ENCODE measurements around the gene PXDN. TPM values are rescaled to one million over a fixed set of nuclear protein-coding genes. Genes with fewer than 3 reads are reported as not detected.

The PXDN gene
- polyA plus RNA-seq, 3 donors, result 153 to 161 (median 158) TPM

- no peak for DNase-seq (ENCODE audit: low read depth in 3 of 3, low spot score in 2 of 3)
Observed at GRCh38 chr2:1674276-1674675, 70.0 kb downstream of the PXDN start.

GRCh38 chr2:1673160-1673944, 71.0 kb downstream of the PXDN start:
- no peak for DNase-seq (ENCODE audit: low read depth in 3 of 3, low spot score in 2 of 3)

- no peak for DNase-seq (ENCODE audit: low read depth in 3 of 3, low spot score in 2 of 3)
Observed at GRCh38 chr2:1672738-1673137, 71.6 kb downstream of the PXDN start.

- DNase-seq (ENCODE audit: low read depth in 3 of 3, low spot score in 2 of 3), result no peak
Observed at GRCh38 chr2:1671916-1672315, 72.4 kb downstream of the PXDN start.

DNA sequence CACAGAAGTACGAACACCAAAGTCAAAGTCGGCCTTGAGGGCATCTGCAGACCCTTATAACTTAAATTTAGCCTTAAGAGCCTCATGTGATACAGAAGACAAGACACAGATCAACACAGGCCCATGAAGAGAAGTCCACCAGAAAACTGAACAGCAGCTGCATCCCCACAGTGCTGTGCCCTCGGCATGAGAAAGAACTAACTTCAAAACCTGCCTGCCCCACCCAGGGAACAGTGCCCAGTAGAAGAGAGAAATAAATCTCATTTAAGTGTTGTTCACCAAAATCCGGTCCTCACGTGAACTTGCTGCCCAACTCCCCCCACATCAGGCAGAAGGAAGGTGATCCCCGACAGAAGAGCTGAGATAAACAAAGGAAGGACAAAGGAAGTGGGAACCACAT, 73.7 kb downstream of the PXDN start:
- DNase-seq (ENCODE audit: low read depth in 3 of 3, low spot score in 2 of 3), result no peak

DNA sequence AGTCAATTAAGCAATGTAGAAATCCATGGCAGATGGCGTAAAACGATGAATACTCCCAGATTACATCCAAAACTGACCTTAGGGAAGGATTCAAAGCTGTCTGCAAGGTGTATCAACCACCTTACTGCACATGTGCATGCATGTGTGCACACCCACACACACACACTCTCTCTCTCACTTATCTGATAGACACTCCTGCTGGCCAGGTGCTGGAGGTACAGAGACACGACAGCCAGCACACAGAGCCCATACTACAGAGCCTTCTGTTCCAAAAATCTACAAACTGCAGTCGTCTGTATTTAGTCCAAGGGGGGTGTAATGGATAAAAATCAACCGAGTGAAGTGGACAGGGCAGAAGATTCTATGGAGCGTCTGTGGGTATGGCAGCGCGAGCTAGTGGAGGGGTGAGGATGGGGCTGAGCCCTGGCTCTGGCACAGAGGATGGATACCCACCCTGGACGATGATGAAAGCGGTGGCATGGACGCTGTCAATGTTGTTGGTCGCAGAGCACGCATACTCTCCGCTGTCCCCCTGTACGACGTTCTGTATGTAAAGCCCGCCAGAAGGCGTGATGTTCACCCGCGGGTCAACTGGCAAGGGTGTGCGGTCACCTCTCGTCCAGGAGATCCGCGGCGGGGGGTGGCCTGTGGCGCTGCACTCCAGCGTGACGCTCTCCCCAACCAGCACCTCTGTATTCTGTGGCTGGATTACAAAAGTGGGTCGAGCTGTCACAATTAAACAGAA, 78.4 kb downstream of the PXDN start:
- DNase-seq (ENCODE audit: low read depth in 3 of 3, low spot score in 2 of 3), result no peak

DNA sequence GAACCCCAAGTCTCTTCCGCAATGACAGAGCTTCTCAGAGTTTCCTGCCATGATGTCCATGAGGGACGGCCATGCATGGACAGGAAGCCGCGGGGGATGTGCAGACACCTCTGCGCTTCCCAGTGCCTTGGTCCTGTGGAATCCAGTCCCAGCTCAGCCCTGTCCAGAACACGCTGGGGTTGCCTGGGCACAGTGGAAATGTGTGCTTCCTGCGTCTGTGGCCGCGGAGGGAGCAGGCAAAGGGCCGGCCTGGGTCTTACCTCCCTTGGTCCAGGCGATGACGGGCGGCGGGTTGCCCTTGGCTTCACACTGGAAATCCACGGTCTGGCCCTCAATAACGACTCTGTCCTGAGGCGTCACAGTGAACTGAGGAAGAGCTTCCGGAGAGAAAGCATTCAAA, 79.6 kb downstream of the PXDN start:
- DNase-seq (ENCODE audit: low read depth in 3 of 3, low spot score in 2 of 3), result no peak

DNA sequence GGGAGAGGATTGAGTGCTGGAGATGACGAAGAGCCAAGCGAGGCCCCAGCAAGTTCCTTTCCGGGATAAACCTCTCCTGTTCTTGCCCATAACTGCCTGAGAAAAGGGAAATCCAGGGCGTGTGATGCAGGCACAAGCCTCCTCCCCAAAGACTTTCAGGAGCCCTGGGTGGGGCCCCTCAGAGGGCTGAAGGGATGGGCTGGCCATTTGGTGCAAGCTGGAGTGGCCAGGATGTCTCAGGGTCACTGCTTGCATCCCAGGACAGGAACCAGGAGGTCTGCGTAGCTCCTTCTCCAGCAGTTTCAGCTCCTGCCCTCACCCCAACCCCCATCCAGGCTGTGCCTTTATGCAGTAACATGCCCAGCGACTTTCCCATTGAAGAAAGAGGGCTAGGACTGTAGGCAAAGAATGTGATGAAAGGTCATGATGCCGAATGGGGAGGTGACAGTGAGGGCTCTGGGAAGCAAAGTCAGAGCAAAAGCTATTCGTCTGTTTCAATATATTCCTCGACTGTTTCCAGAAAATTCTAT, 80.2 kb downstream of the PXDN start:
- DNase-seq (ENCODE audit: low read depth in 3 of 3, low spot score in 2 of 3), result no peak

DNA sequence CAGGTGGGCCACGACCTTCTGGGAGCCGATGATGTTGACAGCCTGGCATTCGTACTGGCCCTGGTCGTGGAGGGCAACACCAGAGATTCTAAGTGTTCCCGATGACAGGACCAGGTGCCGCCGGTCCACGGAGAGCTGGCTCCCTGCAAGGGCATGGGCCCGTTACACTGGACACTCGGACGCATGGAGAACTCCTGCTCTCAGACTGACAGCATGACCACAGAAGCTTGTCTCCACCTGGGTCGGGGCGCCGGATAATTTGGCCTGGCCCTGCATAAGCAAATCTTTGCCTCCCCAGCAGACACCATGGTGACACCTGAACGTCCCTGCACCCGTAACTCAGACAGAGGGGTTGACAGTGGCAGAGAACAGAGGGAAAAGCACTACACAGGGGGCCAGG, 80.7 kb downstream of the PXDN start:
- no peak for DNase-seq (ENCODE audit: low read depth in 3 of 3, low spot score in 2 of 3)

GRCh38 chr2:1662606-1663180, 81.6 kb downstream of the PXDN start:
- no peak for DNase-seq (ENCODE audit: low read depth in 3 of 3, low spot score in 2 of 3)

DNA sequence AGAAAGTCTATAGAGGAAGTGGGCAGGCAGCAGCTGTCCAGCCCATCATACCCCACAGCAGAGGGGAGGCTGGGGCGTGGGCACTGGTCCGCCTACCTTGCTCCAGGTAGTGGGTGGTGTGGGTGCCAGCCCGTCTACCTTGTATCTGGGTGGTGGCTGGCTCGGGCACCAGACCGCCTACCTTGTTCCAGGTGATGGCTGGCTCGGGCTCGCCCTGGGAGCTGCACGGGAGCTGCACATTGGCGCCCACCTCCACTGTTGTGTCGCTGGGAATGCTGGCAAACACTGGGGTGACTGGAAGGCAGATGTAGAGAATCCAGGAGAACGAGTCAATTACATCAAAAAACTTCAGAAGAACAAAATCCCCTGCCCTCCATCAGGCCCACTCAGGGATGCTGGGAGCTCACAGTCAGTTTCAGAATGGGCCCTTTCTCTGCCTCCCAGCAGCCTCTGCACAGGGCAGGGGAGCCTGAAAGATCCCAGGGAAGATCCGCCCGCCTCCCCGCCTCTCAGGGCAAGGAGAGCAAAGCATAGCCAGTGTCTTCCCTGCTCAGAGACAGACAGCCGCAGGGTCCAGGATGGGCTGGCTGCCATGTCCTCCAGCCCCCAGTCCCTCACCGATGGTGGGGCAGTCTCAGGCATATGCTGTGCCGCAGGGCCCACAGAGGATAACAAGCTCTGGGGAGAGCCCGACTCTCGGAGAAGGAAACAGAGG, 82.3 kb downstream of the PXDN start:
- no peak for DNase-seq (ENCODE audit: low read depth in 3 of 3, low spot score in 2 of 3)

GRCh38 chr2:1660656-1661640, 83.4 kb downstream of the PXDN start:
- DNase-seq (ENCODE audit: low read depth in 3 of 3, low spot score in 2 of 3), result no peak

- no peak for DNase-seq (ENCODE audit: low read depth in 3 of 3, low spot score in 2 of 3)
Observed at GRCh38 chr2:1659951-1660565, 84.3 kb downstream of the PXDN start.

GRCh38 chr2:1658394-1659151, 85.7 kb downstream of the PXDN start:
- DNase-seq (ENCODE audit: low read depth in 3 of 3, low spot score in 2 of 3), result no peak

DNA sequence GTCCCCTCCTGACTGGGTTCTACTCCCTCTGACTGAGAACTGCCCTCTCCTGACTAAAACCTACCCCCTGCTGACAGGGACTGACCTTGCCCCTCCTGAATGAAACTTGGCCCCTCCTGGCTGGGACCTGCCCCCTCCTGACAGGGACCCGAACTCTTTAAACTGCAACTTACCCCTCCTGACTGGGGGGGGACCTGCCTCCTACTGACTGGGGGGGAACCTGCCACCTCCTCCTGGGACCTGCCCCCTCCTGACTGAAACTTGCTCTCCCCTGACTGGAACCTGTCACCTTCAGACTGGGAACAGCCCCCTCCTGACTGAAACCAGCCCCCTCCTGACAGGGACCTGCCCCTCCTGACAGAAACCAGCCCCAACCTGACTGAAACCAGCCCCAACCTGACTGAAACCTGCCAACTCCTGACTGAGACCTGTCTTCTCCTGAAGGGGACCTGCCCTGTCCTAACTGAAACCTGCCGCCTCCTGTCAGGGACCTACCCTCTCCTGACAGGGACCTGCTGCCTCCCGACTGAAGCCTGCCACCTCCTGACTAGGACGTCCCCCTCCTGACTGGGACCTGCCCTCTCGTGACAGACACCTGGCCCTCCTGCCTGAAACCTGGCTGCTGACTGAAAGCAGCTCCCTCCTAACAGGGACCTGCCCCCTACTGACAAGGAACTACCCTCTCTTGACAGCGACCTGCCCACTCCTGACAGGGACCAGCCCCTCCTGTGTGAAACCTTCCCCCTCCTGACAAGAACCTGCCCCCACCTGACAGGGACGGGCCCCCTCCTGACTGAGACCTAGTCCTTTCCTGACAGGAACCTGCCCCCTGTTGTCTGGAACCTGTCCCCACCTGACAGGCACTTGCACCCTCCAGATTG, 87.1 kb downstream of the PXDN start:
- no peak for DNase-seq (ENCODE audit: low read depth in 3 of 3, low spot score in 2 of 3)

DNA sequence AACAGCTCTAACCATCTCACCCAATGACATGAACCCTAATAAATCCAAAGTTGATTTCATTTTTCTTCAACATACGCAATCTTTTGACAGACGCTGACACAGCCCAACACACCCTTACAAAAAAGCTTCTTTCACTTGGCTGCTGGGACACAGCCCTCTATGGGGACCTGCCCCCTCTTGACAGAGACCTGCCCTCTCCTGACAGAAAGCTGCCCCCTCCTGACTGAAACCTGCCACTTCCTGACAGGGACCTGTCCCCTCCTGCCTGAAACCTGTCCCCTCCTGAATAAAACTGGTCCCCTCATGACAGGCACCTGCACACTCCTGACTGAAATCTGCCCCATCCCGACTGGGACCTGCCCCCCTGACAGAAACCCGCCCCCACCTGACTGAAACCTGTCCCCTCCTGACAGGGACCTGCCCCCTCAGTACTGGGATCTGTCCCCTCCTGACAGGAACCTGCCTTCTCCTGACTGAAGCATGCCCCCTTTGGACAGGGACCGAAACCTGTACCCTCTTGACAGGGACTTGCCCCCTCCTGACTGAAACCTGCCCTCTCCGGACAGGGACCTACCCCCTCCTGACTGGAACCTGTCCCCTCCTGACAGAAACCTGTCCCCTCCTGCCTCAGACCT, 87.9 kb downstream of the PXDN start:
- no peak for DNase-seq (ENCODE audit: low read depth in 3 of 3, low spot score in 2 of 3)

DNA sequence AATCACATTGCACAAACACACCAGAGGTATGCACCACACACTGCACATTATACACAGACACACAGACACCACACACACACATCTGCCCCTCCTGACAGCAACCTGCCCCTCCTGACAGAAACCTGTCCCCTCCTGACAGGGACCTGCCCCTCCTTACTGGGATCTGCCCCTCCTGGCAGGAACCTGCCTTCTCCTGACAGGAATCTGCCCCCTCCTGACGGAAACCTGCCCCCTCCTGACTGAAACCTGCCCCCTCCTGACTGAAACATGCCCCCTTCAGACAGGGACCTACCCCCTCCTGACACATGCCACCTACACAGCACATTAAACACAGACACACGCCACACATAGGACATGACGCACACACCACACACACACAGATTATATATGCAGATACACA, 88.9 kb downstream of the PXDN start:
- DNase-seq (ENCODE audit: low read depth in 3 of 3, low spot score in 2 of 3), result no peak
